Glutamatergic neuron (in vitro differentiated cells): ENCODE results near the gene RASAL2. TPM values are rescaled to one million over a fixed set of nuclear protein-coding genes. Genes with fewer than 3 reads are reported as not detected.

Experiments used
- DNase-seq: peaks from one replicate; pipeline ENCODE4 v3.0.0; 2022
- H3K27ac Mint-ChIP-seq: one replicate; pipeline ENCODE4 v1.8.0; 2020; ENCODE audit warnings: mild to moderate bottlenecking, mixed read lengths, inconsistent platforms; ENCODE audit not compliant: unreplicated experiment
- H3K27me3 Mint-ChIP-seq: one replicate; pipeline ENCODE4 v1.8.0; 2020; ENCODE audit warnings: mild to moderate bottlenecking, moderate library complexity, mixed read lengths, inconsistent platforms; ENCODE audit not compliant: unreplicated experiment
- H3K36me3 Mint-ChIP-seq: one replicate; pipeline ENCODE4 v1.8.0; 2020; ENCODE audit warnings: mild to moderate bottlenecking, mixed read lengths, inconsistent platforms; ENCODE audit not compliant: unreplicated experiment
- H3K4me1 Mint-ChIP-seq: one replicate; pipeline ENCODE4 v1.8.0; 2020; ENCODE audit warnings: mild to moderate bottlenecking, low read depth, mixed read lengths, inconsistent platforms; ENCODE audit not compliant: unreplicated experiment
- H3K4me3 Mint-ChIP-seq: one replicate; pipeline ENCODE4 v1.8.0; 2020; ENCODE audit warnings: mild to moderate bottlenecking, mixed read lengths, inconsistent platforms; ENCODE audit not compliant: unreplicated experiment
- H3K9me3 Mint-ChIP-seq: one replicate; pipeline ENCODE4 v1.8.0; 2020; ENCODE audit warnings: mild to moderate bottlenecking, moderate library complexity, mixed read lengths, inconsistent platforms; ENCODE audit not compliant: unreplicated experiment
- CTCF ChIP-seq: fragments of 200-600 bp; sonication (generic); IDR thresholded peaks from one replicate; pipeline ENCODE4 v1.5.0; 2021; ENCODE audit not compliant: partially characterized antibody, unreplicated experiment
- total RNA-seq: library from RNA; stranded (reverse); fragmentation: NEBNext Ultra II Directional; extraction: Animal tissue kit (Norgen Biotek cat#: 25700); gene quantifications from one replicate; pipeline ENCODE4 v1.2.1, GENCODE V29; 2021; ENCODE audit not compliant: unreplicated experiment

RASAL2 gene
- total RNA-seq, 1 donor from 2014 or later: 12.4 TPM

DNA sequence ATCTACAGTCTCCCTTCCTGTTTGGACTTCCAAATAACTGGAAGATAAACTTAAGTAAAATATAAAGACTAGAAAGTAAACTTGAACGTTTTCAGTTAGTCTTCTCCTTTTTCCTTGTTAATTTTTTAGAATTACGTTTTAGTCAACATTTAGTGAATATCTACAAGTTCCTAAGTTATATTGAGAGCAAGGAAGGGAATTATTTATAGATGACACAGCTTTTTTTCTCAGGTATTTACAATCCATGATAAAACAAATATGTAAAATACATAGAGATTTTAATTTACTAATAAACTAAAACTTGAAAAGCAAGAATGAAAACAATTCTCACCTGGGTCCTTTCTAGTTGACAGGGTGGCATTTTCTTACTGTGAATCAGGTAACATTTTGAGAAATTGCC, 313.3 kb downstream of the RASAL2 start:
- no peaks in the 10 kb centered on the region for H3K4me1 Mint-ChIP-seq
- DNase-seq: no peak
- H3K36me3 Mint-ChIP-seq: peaks cover 17% of the 10 kb centered on the region
- H3K9me3 Mint-ChIP-seq: no peaks in the 10 kb centered on the region
- H3K4me3 Mint-ChIP-seq: no peak overlapping the region
- H3K27ac Mint-ChIP-seq: no peak overlapping the region
- no peaks in the 10 kb centered on the region for H3K27me3 Mint-ChIP-seq
- TF ChIP-seq CTCF: no peak

DNA sequence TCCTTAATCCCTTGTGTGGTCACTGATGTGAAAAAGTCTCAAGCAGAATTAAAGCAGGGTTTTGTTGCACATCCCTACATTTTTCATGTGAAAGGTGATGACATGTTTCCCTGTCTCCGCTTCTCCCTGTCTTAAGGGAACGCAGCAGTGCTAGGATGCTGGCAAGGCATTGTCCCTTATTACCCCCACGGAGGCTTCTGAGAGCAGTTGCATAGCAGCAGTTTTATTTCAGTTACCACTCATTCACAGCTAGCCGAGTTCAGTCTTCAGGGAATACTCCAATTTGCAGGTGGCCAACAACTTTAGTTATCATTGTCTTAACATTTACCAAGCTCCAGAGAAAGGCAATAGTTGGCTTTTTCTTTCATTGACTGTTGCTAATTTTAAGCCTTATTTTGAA, 313.8 kb downstream of the RASAL2 start:
- Mint-ChIP-seq H3K4me3 (no peak overlapping the region), H3K9me3 (no peaks in the 10 kb centered on the region), H3K4me1 (no peaks in the 10 kb centered on the region), H3K27me3 (no peaks in the 10 kb centered on the region), H3K27ac (no peak overlapping the region), H3K36me3 (peaks cover 17% of the 10 kb centered on the region)
- peak; percentile 13 for DNase-seq
- TF ChIP-seq CTCF: no peak

GRCh38 chr1:178408871-178409270, 315.0 kb downstream of the RASAL2 start:
- no peaks in the 10 kb centered on the region for H3K9me3 Mint-ChIP-seq
- TF ChIP-seq CTCF: no peak
- no peak overlapping the region for H3K27ac Mint-ChIP-seq

GRCh38 chr1:178409541-178409940, 315.6 kb downstream of the RASAL2 start:
- no peaks in the 10 kb centered on the region for H3K4me1 Mint-ChIP-seq
- TF ChIP-seq CTCF: no peak
- H3K36me3 Mint-ChIP-seq: peaks cover 17% of the 10 kb centered on the region
- H3K9me3 Mint-ChIP-seq: no peaks in the 10 kb centered on the region
- no peak overlapping the region for H3K4me3 Mint-ChIP-seq
- H3K27ac Mint-ChIP-seq: no peak overlapping the region
- no peaks in the 10 kb centered on the region for H3K27me3 Mint-ChIP-seq
- DNase-seq: no peak

More at GRCh38 chr1:178408871-178409270, 315.0 kb downstream of the RASAL2 start:
- H3K4me3 Mint-ChIP-seq: no peak overlapping the region
- no peaks in the 10 kb centered on the region for H3K27me3 Mint-ChIP-seq
- H3K36me3 Mint-ChIP-seq: peaks cover 17% of the 10 kb centered on the region
- no peak for DNase-seq
- H3K4me1 Mint-ChIP-seq: no peaks in the 10 kb centered on the region

- Mint-ChIP-seq H3K27me3 (no peaks in the 10 kb centered on the region), H3K4me1 (no peaks in the 10 kb centered on the region), H3K4me3 (no peak overlapping the region), H3K27ac (no peak overlapping the region), H3K9me3 (no peaks in the 10 kb centered on the region), H3K36me3 (peaks cover 26% of the 10 kb centered on the region)
- DNase-seq: no peak
- TF ChIP-seq CTCF: no peak
Measured at GRCh38 chr1:178411756-178412399, 318.0 kb downstream of the RASAL2 start.
